HCT116 (cell line): ENCODE results near the gene ENPP6. TPM values are rescaled to one million over a fixed set of nuclear protein-coding genes. Genes with fewer than 3 reads are reported as not detected.

Source experiments
- ATAC-seq: fragments of 200-7000 bp; cut with Tn5 transposase; 2 replicates; pipeline ENCODE4 v1.9.1; 2020; ENCODE audit warnings: mild to moderate bottlenecking, moderate library complexity
- BruUV-seq: library from RNA; stranded (reverse); fragments of 400-500 nt; replicated peaks from 2 replicates; lab custom pipeline; 2021; lab: Mats Ljungman, UMichigan
- CTCF ChIA-PET: fragments of 300-600 bp; sonication (Branson Sonifier 250); formaldehyde crosslinking; loops from one replicate; lab custom pipeline; 2021; ENCODE audit warnings: antibody characterized with exemption; lab: Charles Lee
- POLR2A ChIA-PET: fragments of 300-600, 350-600 bp; sonication (Branson Sonifier 250); formaldehyde crosslinking; loops from one replicate; lab custom pipeline; 2021; ENCODE audit warnings: antibody characterized with exemption; lab: Charles Lee
- RAD21 ChIA-PET, 2 experiments: fragments of 300-600 bp; sonication (Branson Sonifier 250); formaldehyde crosslinking; loops; one replicate each; lab custom pipeline; 2023; ENCODE audit warnings: low total read pairs in 2 of 2; ENCODE audit not compliant: uncharacterized antibody in 2 of 2, unreplicated experiment in 2 of 2, low non-redundant PET in 1 of 2; lab: Charles Lee
- DNase-seq: peaks from one replicate; pipeline ENCODE4 v3.0.0-alpha.2; 2010; ENCODE audit warnings: low read depth, low spot score
- H2AFZ ChIP-seq: fragments of 200-600 bp; shearing (Covaris generic), sonication (generic); 2 replicates; pipeline ENCODE4 v1.6.1; 2017; ENCODE audit warnings: low read depth, mixed run types, mixed read lengths, antibody characterized with exemption, low read length; ENCODE audit not compliant: poor library complexity, severe bottlenecking
- H3K27ac ChIP-seq: 2 replicates; pipeline ENCODE4 v1.5.1; 2012; ENCODE audit warnings: low read depth, low read length
- H3K27me3 ChIP-seq: fragments of 200-600 bp; sonication (generic); 2 replicates; pipeline ENCODE4 v1.6.1; 2016; ENCODE audit warnings: mixed run types, low read length, mixed read lengths; ENCODE audit not compliant: insufficient read depth
- H3K36me3 ChIP-seq, 2 experiments: fragments of 200-500 bp in 1 of 2; fragments of 200-600 bp in 1 of 2; sonication (Bioruptor generic) in 1 of 2; sonication (generic) in 1 of 2; 2 replicates each; pipeline versions ENCODE4 v1.5.1 to v1.6.1; 2014 to 2016; ENCODE audit warnings: low read length in 2 of 2, inconsistent platforms in 1 of 2, mixed read lengths in 1 of 2, mixed run types in 1 of 2; ENCODE audit not compliant: insufficient read depth in 2 of 2, control insufficient read depth in 1 of 2
- H3K4me1 ChIP-seq, 2 experiments: fragments of 200-600 bp in 1 of 2; sonication (generic) in 1 of 2; 2 replicates each; pipeline versions ENCODE4 v1.5.1 to v1.6.1; 2012 to 2017; ENCODE audit warnings: low read length in 2 of 2, inconsistent platforms in 1 of 2, mild to moderate bottlenecking in 1 of 2, mixed read lengths in 1 of 2, mixed run types in 1 of 2, moderate library complexity in 1 of 2; ENCODE audit not compliant: insufficient read depth in 2 of 2, control insufficient read depth in 1 of 2
- H3K4me2 ChIP-seq: fragments of 200-600 bp; sonication (generic); 2 replicates; pipeline ENCODE4 v1.6.1; 2017; ENCODE audit warnings: mixed run types, low read length, mixed read lengths
- H3K4me3 ChIP-seq, 2 experiments: fragments of 200-600 bp in 1 of 2; sonication (generic) in 1 of 2; replicated peaks in 1 of 2; 2 replicates each; pipeline ENCODE4 v1.5.1; 2011 to 2016; ENCODE audit warnings: low read length in 2 of 2, control low read depth in 1 of 2, low read depth in 1 of 2, mild to moderate bottlenecking in 1 of 2, mixed read lengths in 1 of 2, mixed run types in 1 of 2
- H3K79me2 ChIP-seq: fragments of 200-600 bp; sonication (generic); 2 replicates; pipeline ENCODE4 v1.6.1; 2017; ENCODE audit warnings: mild to moderate bottlenecking, mixed run types, low read length, moderate library complexity, mixed read lengths; ENCODE audit not compliant: insufficient read depth
- H3K9ac ChIP-seq: fragments of 200-600 bp; sonication (generic); 2 replicates; pipeline ENCODE4 v1.6.1; 2016; ENCODE audit warnings: low read length, mixed read lengths
- H3K9me2 ChIP-seq: fragments of 200-600 bp; sonication (generic), shearing (Covaris generic); 2 replicates; pipeline ENCODE4 v1.6.1; 2017; ENCODE audit warnings: mixed run types, mild to moderate bottlenecking, moderate library complexity; ENCODE audit not compliant: insufficient read depth
- H3K9me3 ChIP-seq, 2 experiments: fragments of 200-500 bp in 1 of 2; fragments of 200-600 bp in 1 of 2; sonication (Bioruptor generic) in 1 of 2; sonication (generic) in 1 of 2; 2 replicates each; pipeline ENCODE4 v1.6.1; 2014 to 2017; ENCODE audit warnings: low read length in 2 of 2, mixed read lengths in 2 of 2, inconsistent platforms in 1 of 2, low read depth in 1 of 2, mild to moderate bottlenecking in 1 of 2, mixed run types in 1 of 2, moderate library complexity in 1 of 2; ENCODE audit not compliant: control insufficient read depth in 1 of 2, insufficient read depth in 1 of 2
- H4K20me1 ChIP-seq: fragments of 200-600 bp; sonication (generic), shearing (Covaris generic); 2 replicates; pipeline ENCODE4 v1.6.1; 2017; ENCODE audit warnings: mixed run types, mild to moderate bottlenecking, moderate library complexity; ENCODE audit not compliant: insufficient read depth
- EZH2 ChIP-seq: fragments of 200-600 bp; sonication (generic); IDR thresholded peaks from 2 replicates; pipeline ENCODE4 v1.6.1; 2017; ENCODE audit warnings: antibody characterized with exemption, mixed run types
- JUND ChIP-seq: IDR thresholded peaks from 2 replicates; pipeline ENCODE4 v1.6.1; 2012
- TCF7L2 ChIP-seq: IDR thresholded peaks from 2 replicates; pipeline ENCODE4 v1.7.0; 2011; ENCODE audit warnings: borderline replicate concordance, inconsistent platforms; ENCODE audit not compliant: insufficient read depth, insufficient read length; ENCODE audit errors: extremely low read depth
- ZFX ChIP-seq: fragments of 450-650 bp; IDR thresholded peaks from 2 replicates; pipeline ENCODE4 v1.6.1; 2017
- ZNF274 ChIP-seq: fragments of 200-500 bp; sonication (Bioruptor generic); IDR thresholded peaks from 2 replicates; pipeline ENCODE4 v1.6.1; 2014; ENCODE audit warnings: mild to moderate bottlenecking, low read depth, low read length, inconsistent platforms
- intact Hi-C: fragments of 100-400 bp; cut with micrococcal nuclease; formaldehyde crosslinking; loops from 2 replicates; pipeline ENCODE4 v1.10.0; 2022
- total RNA-seq: library from RNA; stranded (reverse); gene quantifications from one replicate; pipeline ENCODE4 v1.2.1, GENCODE V29; 2021; ENCODE audit not compliant: unreplicated experiment
- TF ChIP-seq, protein P1 (sequence below), 3 experiments: fragments of 200-600 bp in 1 of 3; sonication (generic) in 1 of 3; IDR thresholded peaks in 2 of 3; conservative IDR thresholded peaks in 1 of 3; 2 replicates each; pipeline ENCODE4 v1.5.1; 2012 to 2017; ENCODE audit warnings: low read depth in 2 of 3, low read length in 2 of 3, antibody characterized with exemption in 1 of 3, borderline replicate concordance in 1 of 3, control low read depth in 1 of 3, mild to moderate bottlenecking in 1 of 3, mixed read lengths in 1 of 3, mixed run types in 1 of 3, moderate library complexity in 1 of 3; ENCODE audit not compliant: insufficient read depth in 1 of 3
- TF ChIP-seq, protein P2 (sequence below): IDR thresholded peaks from 2 replicates; pipeline ENCODE4 v1.6.1; 2012; ENCODE audit warnings: low read depth

Gene ENPP6
- total RNA-seq, 1 experiment from 2014 or later = not detected

- no peaks in the 10 kb centered on the region for H3K4me1 ChIP-seq
- no peak overlapping the region for H3K4me2 ChIP-seq
- BruUV-seq = no TSS peak
- H3K36me3 ChIP-seq = no peaks in the 10 kb centered on the region
- ChIA-PET CTCF (no interaction called here), POLR2A (no interaction called here), RAD21 (no interaction called here)
- H4K20me1 ChIP-seq = no peaks in the 10 kb centered on the region
- DNase-seq = no peak
- no peak for ATAC-seq
- intact Hi-C loops = no loop called here
- H3K9me3 ChIP-seq = no peaks in the 10 kb centered on the region
- no peak overlapping the region for H3K27ac ChIP-seq
- H2AFZ ChIP-seq = no peak overlapping the region
- H3K27me3 ChIP-seq = no peaks in the 10 kb centered on the region
- H3K4me3 ChIP-seq = no peak overlapping the region
- H3K79me2 ChIP-seq = no peaks in the 10 kb centered on the region
- H3K9ac ChIP-seq = no peak overlapping the region
- H3K9me2 ChIP-seq = no peaks in the 10 kb centered on the region
- TF ChIP-seq ZFX (no peak), TCF7L2 (no peak), JUND (no peak), ZNF274 (no peak), EZH2 (no peak)
- TF ChIP-seq, protein P1, sequence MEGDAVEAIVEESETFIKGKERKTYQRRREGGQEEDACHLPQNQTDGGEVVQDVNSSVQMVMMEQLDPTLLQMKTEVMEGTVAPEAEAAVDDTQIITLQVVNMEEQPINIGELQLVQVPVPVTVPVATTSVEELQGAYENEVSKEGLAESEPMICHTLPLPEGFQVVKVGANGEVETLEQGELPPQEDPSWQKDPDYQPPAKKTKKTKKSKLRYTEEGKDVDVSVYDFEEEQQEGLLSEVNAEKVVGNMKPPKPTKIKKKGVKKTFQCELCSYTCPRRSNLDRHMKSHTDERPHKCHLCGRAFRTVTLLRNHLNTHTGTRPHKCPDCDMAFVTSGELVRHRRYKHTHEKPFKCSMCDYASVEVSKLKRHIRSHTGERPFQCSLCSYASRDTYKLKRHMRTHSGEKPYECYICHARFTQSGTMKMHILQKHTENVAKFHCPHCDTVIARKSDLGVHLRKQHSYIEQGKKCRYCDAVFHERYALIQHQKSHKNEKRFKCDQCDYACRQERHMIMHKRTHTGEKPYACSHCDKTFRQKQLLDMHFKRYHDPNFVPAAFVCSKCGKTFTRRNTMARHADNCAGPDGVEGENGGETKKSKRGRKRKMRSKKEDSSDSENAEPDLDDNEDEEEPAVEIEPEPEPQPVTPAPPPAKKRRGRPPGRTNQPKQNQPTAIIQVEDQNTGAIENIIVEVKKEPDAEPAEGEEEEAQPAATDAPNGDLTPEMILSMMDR (IDR thresholded peaks at IDR 0.05 in 2 of 3, conservative IDR thresholded peaks at IDR 0.05 in 1 of 3; ENCODE audit: borderline replicate concordance in 1 of 3, insufficient read depth in 1 of 3, low read depth in 2 of 3, low read length in 2 of 3) = no peak
- TF ChIP-seq, protein P2, sequence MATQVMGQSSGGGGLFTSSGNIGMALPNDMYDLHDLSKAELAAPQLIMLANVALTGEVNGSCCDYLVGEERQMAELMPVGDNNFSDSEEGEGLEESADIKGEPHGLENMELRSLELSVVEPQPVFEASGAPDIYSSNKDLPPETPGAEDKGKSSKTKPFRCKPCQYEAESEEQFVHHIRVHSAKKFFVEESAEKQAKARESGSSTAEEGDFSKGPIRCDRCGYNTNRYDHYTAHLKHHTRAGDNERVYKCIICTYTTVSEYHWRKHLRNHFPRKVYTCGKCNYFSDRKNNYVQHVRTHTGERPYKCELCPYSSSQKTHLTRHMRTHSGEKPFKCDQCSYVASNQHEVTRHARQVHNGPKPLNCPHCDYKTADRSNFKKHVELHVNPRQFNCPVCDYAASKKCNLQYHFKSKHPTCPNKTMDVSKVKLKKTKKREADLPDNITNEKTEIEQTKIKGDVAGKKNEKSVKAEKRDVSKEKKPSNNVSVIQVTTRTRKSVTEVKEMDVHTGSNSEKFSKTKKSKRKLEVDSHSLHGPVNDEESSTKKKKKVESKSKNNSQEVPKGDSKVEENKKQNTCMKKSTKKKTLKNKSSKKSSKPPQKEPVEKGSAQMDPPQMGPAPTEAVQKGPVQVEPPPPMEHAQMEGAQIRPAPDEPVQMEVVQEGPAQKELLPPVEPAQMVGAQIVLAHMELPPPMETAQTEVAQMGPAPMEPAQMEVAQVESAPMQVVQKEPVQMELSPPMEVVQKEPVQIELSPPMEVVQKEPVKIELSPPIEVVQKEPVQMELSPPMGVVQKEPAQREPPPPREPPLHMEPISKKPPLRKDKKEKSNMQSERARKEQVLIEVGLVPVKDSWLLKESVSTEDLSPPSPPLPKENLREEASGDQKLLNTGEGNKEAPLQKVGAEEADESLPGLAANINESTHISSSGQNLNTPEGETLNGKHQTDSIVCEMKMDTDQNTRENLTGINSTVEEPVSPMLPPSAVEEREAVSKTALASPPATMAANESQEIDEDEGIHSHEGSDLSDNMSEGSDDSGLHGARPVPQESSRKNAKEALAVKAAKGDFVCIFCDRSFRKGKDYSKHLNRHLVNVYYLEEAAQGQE = no peak
Observed at GRCh38 chr4:184111233-184111832, 106.3 kb downstream of the ENPP6 start.
